GM13976 (cell line): ENCODE measurements around the gene HABP4.

Experiments
- DNase-seq: peaks from one replicate; pipeline ENCODE4 v3.0.0; 2012; ENCODE audit warnings: low spot score
- CTCF ChIP-seq: IDR thresholded peaks from 2 replicates; pipeline ENCODE4 v1.5.1; 2012; ENCODE audit warnings: borderline replicate concordance, mild to moderate bottlenecking; ENCODE audit not compliant: insufficient read depth; ENCODE audit errors: extremely low read depth, missing control alignments, control extremely low read depth
- in situ Hi-C: fragments of 300-500 bp; cut with MboI; formaldehyde crosslinking; loops from one replicate; pipeline ENCODE4 v1.12.0; 2022; ENCODE audit warnings: low sequenced_read_pairs, mixed read lengths, inconsistent platforms; ENCODE audit not compliant: unreplicated experiment

Gene HABP4

GRCh38 chr9:96436063-96436455 is 13.9 kb upstream of the HABP4 start:
- TF ChIP-seq CTCF = no peak
- no peak for DNase-seq
- in situ Hi-C loops = no loop called here

- no peak for TF ChIP-seq CTCF
- in situ Hi-C loops = no loop called here
- DNase-seq = no peak
These were observed 13.4 kb upstream of the HABP4 start for GRCh38 chr9:96436456-96437126.

GRCh38 chr9:96437454-96437853 is 12.5 kb upstream of the HABP4 start:
- no peak for DNase-seq
- no peak for TF ChIP-seq CTCF
- in situ Hi-C loops = no loop called here

GRCh38 chr9:96440671-96441199 is 9.2 kb upstream of the HABP4 start:
- in situ Hi-C loops = loop anchor here (10.0 kb wide), 1 partner anchor 224 kb away; no protein-coding TSS in a partner anchor
- no peak for TF ChIP-seq CTCF
- no peak for DNase-seq

GRCh38 chr9:96441798-96442445 is 8.0 kb upstream of the HABP4 start:
- TF ChIP-seq CTCF = peak; percentile 33
- DNase-seq = peak; percentile 49
- in situ Hi-C loops = loop anchor here (10.0 kb wide), 1 partner anchor 223 kb away; no protein-coding TSS in a partner anchor

GRCh38 chr9:96442491-96442890 is 7.5 kb upstream of the HABP4 start:
- no peak for DNase-seq

More at GRCh38 chr9:96442491-96442890, 7.5 kb upstream of the HABP4 start:
- no peak for TF ChIP-seq CTCF
- in situ Hi-C loops = loop anchor here (10.0 kb wide), 1 partner anchor 222 kb away; no protein-coding TSS in a partner anchor
